HPDE6-E6E7 (cell line): ENCODE results near the gene DDX6.
"Not testable (repeated sequence)": the region's sequence is repeated elsewhere in the genome, so short reads cannot be mapped to it uniquely, and the experiment has no call there.

ENCODE experiments used
- DNase-seq: peaks from one replicate; pipeline ENCODE4 v3.0.0; 2011; ENCODE audit warnings: missing footprints; ENCODE audit errors: extremely low spot score

Gene DDX6

GRCh38 chr11:118744046-118744445 is 46.9 kb downstream of the DDX6 start:
- no peak for DNase-seq

- no peak for DNase-seq
Measured at GRCh38 chr11:118742304-118742703, 48.7 kb downstream of the DDX6 start.

GRCh38 chr11:118740892-118741291 is 50.1 kb downstream of the DDX6 start:
- no peak for DNase-seq

GRCh38 chr11:118735203-118735602 is 55.8 kb downstream of the DDX6 start:
- DNase-seq = no peak

- no peak for DNase-seq
Measured at GRCh38 chr11:118734031-118734430, 56.9 kb downstream of the DDX6 start.

GRCh38 chr11:118729753-118730152 is 61.2 kb downstream of the DDX6 start:
- DNase-seq = not testable (repeated sequence)

- not testable (repeated sequence) for DNase-seq
Measured at GRCh38 chr11:118728112-118728511, 62.9 kb downstream of the DDX6 start.

GRCh38 chr11:118727721-118728066 is 63.3 kb downstream of the DDX6 start:
- not testable (repeated sequence) for DNase-seq

- DNase-seq = not testable (repeated sequence)
Measured at GRCh38 chr11:118727001-118727720, 63.8 kb downstream of the DDX6 start.

GRCh38 chr11:118721478-118722015 is 69.4 kb downstream of the DDX6 start:
- not testable (repeated sequence) for DNase-seq

- not testable (repeated sequence) for DNase-seq
Measured at GRCh38 chr11:118720740-118721139, 70.2 kb downstream of the DDX6 start.

- not testable (repeated sequence) for DNase-seq
Measured at GRCh38 chr11:118720078-118720477, 70.9 kb downstream of the DDX6 start.

GRCh38 chr11:118718562-118718961 is 72.4 kb downstream of the DDX6 start:
- not testable (repeated sequence) for DNase-seq

- DNase-seq = not testable (repeated sequence)
Measured at GRCh38 chr11:118717733-118718132, 73.2 kb downstream of the DDX6 start.

GRCh38 chr11:118717221-118717620 is 73.7 kb downstream of the DDX6 start:
- DNase-seq = not testable (repeated sequence)

GRCh38 chr11:118715837-118716260 is 75.1 kb downstream of the DDX6 start:
- no peak for DNase-seq

- DNase-seq = no peak
Measured at GRCh38 chr11:118715245-118715831, 75.6 kb downstream of the DDX6 start.

- no peak for DNase-seq
Measured at GRCh38 chr11:118714816-118715215, 76.1 kb downstream of the DDX6 start.

- not testable (repeated sequence) for DNase-seq
Measured at GRCh38 chr11:118714416-118714815, 76.5 kb downstream of the DDX6 start.

- DNase-seq = no peak
Measured at GRCh38 chr11:118708296-118708695, 82.7 kb downstream of the DDX6 start.

- DNase-seq = no peak
Measured at GRCh38 chr11:118706546-118706825, 84.5 kb downstream of the DDX6 start.

- no peak for DNase-seq
Measured at GRCh38 chr11:118705791-118706545, 85.0 kb downstream of the DDX6 start.
